ENCODE results near the gene ABCC1. TPM values are rescaled to one million over a fixed set of nuclear protein-coding genes. Genes with fewer than 3 reads are reported as not detected.

The ABCC1 gene
- total RNA-seq, 1 donor from 2014 or later, result 69.4 TPM

GRCh38 chr16:16037970-16038369, 88.6 kb downstream of the ABCC1 start:
- no peaks in the 10 kb centered on the region for H3K9me3 Mint-ChIP-seq
- peaks cover 10% of the 10 kb centered on the region for H3K4me1 Mint-ChIP-seq
- DNase-seq (ENCODE audit: low spot score in 2 of 2, unreplicated experiment in 2 of 2), result no peak
- H3K27me3 Mint-ChIP-seq (ENCODE audit: low read depth), result no peaks in the 10 kb centered on the region
- H3K27ac Mint-ChIP-seq, result no peak overlapping the region
- TF ChIP-seq CTCF (IDR thresholded peaks at IDR 0.05; ENCODE audit: unreplicated experiment), result no peak
- no peak overlapping the region for H3K4me3 Mint-ChIP-seq
- peaks cover 36% of the 10 kb centered on the region for H3K36me3 Mint-ChIP-seq

GRCh38 chr16:16038950-16039349, 89.5 kb downstream of the ABCC1 start:
- no peak for DNase-seq (ENCODE audit: low spot score in 2 of 2, unreplicated experiment in 2 of 2)
- TF ChIP-seq CTCF (IDR thresholded peaks at IDR 0.05; ENCODE audit: unreplicated experiment), result no peak
- Mint-ChIP-seq H3K36me3 (peaks cover 36% of the 10 kb centered on the region), H3K9me3 (no peaks in the 10 kb centered on the region), H3K4me3 (no peak overlapping the region), H3K4me1 (peaks cover 10% of the 10 kb centered on the region), H3K27ac (no peak overlapping the region), H3K27me3 (ENCODE audit: low read depth) (no peaks in the 10 kb centered on the region)

GRCh38 chr16:16041196-16041892, 91.9 kb downstream of the ABCC1 start:
- no peaks in the 10 kb centered on the region for H3K9me3 Mint-ChIP-seq
- no peak for TF ChIP-seq CTCF (IDR thresholded peaks at IDR 0.05; ENCODE audit: unreplicated experiment)
- no peak for DNase-seq (ENCODE audit: low spot score in 2 of 2, unreplicated experiment in 2 of 2)
- no peaks in the 10 kb centered on the region for H3K27me3 Mint-ChIP-seq (ENCODE audit: low read depth)
- peaks cover 10% of the 10 kb centered on the region for H3K4me1 Mint-ChIP-seq
- no peak overlapping the region for H3K4me3 Mint-ChIP-seq
- H3K36me3 Mint-ChIP-seq, result peaks cover 47% of the 10 kb centered on the region
- H3K27ac Mint-ChIP-seq, result no peak overlapping the region

GRCh38 chr16:16042076-16042475, 92.7 kb downstream of the ABCC1 start:
- no peaks in the 10 kb centered on the region for H3K27me3 Mint-ChIP-seq (ENCODE audit: low read depth)
- no peak for TF ChIP-seq CTCF (IDR thresholded peaks at IDR 0.05; ENCODE audit: unreplicated experiment)
- peak; percentile 25 to 50 for DNase-seq (ENCODE audit: low spot score in 2 of 2, unreplicated experiment in 2 of 2)
- peak overlapping the region; percentile 64 for H3K27ac Mint-ChIP-seq
- no peak overlapping the region for H3K4me3 Mint-ChIP-seq
- no peaks in the 10 kb centered on the region for H3K9me3 Mint-ChIP-seq
- H3K4me1 Mint-ChIP-seq, result peaks cover 10% of the 10 kb centered on the region
- peaks cover 43% of the 10 kb centered on the region for H3K36me3 Mint-ChIP-seq

DNA sequence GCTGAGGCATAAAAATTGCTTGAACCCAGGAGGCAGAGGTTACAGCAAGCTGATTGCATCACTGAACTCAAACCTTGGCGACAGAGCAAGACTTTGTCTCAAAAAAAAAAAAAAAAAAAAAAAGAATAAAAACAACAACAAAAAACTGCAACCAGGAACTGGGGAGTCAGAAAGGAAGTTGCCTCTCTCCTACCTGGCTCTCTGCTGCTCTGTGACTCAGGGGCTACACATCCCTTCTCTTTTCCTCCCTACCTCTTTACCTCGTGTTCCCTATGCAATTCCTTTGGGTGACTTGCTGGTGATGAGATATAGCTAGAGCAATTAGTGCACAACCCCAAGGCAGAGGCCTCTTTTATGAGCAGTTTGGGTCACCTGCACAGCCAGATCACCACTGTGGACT, 95.9 kb downstream of the ABCC1 start:
- H3K4me1 Mint-ChIP-seq, result peaks cover 10% of the 10 kb centered on the region
- H3K27ac Mint-ChIP-seq, result no peak overlapping the region
- no peaks in the 10 kb centered on the region for H3K27me3 Mint-ChIP-seq (ENCODE audit: low read depth)
- H3K36me3 Mint-ChIP-seq, result peaks cover 33% of the 10 kb centered on the region
- H3K4me3 Mint-ChIP-seq, result no peak overlapping the region
- no peak for DNase-seq (ENCODE audit: low spot score in 2 of 2, unreplicated experiment in 2 of 2)
- no peak for TF ChIP-seq CTCF (IDR thresholded peaks at IDR 0.05; ENCODE audit: unreplicated experiment)
- no peaks in the 10 kb centered on the region for H3K9me3 Mint-ChIP-seq
